ENCODE data around the gene IFT25.

IFT25 gene

DNA sequence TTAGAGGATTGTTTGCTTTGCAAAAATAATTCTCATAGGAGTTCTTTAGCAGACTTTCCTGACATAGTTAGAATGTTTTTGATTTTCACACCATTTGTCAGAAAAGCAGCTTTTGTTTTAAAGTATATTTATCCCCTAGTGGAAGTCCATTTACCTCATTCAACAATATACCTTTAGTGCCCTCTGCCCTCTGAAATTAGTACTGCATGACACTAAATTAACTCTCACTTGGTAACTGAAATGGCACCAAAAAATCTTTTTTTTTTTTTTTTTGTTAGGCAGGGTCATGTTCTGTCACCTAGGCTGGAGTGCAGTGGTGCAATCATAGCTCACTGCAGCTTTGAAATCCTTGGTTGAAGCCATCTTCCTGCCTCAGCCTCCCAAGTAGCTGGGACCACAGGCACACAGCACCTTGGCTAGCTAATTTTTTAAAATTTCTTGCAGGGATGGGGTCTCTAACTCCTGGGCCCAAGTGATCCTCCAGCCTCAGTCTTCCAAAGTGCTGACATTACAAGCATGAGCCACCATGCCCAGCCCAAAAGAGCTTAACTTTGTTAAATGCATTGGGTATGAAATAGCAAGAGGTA lies 14.3 kb upstream of the IFT25 start:
- Histone ChIP-seq H3K36me3 (ENCODE audit: control insufficient read depth in 1 of 2, insufficient read depth in 2 of 2, low read length in 2 of 2) (peaks cover 19 to 47% of the 10 kb centered on the region in 2 donors), H3K4me1 (ENCODE audit: control insufficient read depth in 1 of 2, insufficient read depth in 2 of 2, low read length in 2 of 2) (peaks cover 0 to 17% of the 10 kb centered on the region in 2 donors), H3K27me3 (ENCODE audit: control insufficient read depth in 1 of 2, insufficient read depth in 2 of 2, low read length in 2 of 2) (no peaks in the 10 kb centered on the region), H3K4me3 (ENCODE audit: low read depth in 1 of 2, low read length in 2 of 2) (no peak overlapping the region), H3K9me3 (ENCODE audit: control insufficient read depth in 1 of 2, low read length in 2 of 2) (no peaks in the 10 kb centered on the region), H3K27ac (ENCODE audit: low read depth, low read length) (no peak overlapping the region), H3K9ac (ENCODE audit: low read depth in 1 of 2, low read length in 2 of 2) (no peak overlapping the region)

DNA sequence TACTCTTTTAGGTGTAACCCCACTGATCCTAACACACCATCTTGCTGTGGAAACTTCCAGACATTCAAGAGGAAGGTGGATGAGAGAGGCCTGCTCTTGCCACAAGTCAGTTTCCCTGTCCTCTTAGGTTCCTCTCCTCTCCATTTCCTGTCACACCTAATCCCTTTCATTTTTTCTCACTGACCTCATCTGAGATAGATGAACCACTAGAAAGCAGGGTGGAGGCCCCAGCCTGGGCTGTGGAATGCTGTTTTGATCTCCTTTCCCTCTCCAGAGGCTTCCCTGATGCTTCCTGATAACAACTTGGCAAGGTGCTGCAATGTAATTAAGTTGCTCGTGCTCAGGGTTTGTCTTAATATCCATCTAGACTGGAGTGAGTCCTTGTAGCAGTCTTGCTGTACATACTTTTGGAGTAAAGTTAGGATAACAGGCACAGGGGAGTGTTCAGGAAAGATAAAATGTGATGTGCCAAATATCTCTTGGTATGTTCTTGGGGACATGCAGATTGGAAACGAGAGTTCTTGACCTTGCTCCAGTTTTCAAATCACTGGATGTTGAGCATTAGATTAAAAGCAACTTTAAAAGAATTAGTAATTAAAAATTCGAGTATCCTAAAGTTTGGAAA lies 11.8 kb upstream of the IFT25 start:
- Histone ChIP-seq H3K36me3 (ENCODE audit: control insufficient read depth in 1 of 2, insufficient read depth in 2 of 2, low read length in 2 of 2) (peaks cover 18 to 36% of the 10 kb centered on the region in 2 donors), H3K27ac (ENCODE audit: low read depth, low read length) (no peak overlapping the region), H3K27me3 (ENCODE audit: control insufficient read depth in 1 of 2, insufficient read depth in 2 of 2, low read length in 2 of 2) (no peaks in the 10 kb centered on the region), H3K4me3 (ENCODE audit: low read depth in 1 of 2, low read length in 2 of 2) (no peak overlapping the region), H3K9ac (ENCODE audit: low read depth in 1 of 2, low read length in 2 of 2) (no peak overlapping the region), H3K4me1 (ENCODE audit: control insufficient read depth in 1 of 2, insufficient read depth in 2 of 2, low read length in 2 of 2) (peaks cover 0 to 17% of the 10 kb centered on the region in 2 donors), H3K9me3 (ENCODE audit: control insufficient read depth in 1 of 2, low read length in 2 of 2) (no peaks in the 10 kb centered on the region)

DNA sequence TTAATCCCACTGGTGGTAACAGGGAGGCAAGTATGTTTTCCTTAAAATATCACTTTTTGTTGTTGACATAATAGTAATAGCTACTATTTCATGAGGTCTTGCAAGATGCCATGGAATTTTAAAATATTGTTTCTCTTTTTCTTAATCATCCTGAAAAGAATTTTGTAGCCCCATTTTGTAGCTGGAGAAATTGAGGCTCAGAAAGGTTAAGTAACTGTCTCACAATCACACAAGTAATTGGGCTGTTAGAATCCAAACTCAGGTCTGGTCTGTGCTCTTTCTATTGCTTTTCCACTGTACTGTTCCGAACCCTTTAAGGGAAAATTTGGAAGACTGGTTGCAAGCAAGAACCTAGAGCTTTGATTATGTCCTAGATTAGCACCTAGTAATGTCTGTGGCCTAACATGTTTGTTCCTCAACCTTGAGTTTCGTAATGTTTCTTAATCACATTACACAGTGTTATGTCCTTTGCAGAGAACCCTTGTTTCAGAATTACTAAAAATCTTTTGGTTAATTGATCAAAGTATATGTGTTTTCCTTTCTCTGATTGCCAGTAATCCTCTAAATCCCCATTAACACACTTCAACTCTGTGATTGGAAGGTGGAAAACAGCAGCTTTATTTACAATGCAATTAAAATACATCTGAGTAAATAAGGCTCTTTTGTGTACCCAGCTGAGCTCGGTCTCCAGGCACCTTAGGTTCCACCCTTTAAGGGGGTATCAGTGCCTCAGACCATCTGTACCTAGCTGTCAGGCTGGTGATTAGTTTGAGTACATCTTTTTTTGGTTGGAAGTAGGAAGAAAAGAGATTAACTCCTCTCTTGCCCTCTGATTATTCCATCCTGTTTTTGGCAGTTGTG lies 11.0 kb upstream of the IFT25 start:
- no peaks in the 10 kb centered on the region for H3K9me3 ChIP-seq (ENCODE audit: control insufficient read depth in 1 of 2, low read length in 2 of 2)
- H3K4me3 ChIP-seq (ENCODE audit: low read depth in 1 of 2, low read length in 2 of 2): no peak overlapping the region
- H3K36me3 ChIP-seq (ENCODE audit: control insufficient read depth in 1 of 2, insufficient read depth in 2 of 2, low read length in 2 of 2): peaks cover 19 to 37% of the 10 kb centered on the region in 2 donors
- H3K9ac ChIP-seq (ENCODE audit: low read depth in 1 of 2, low read length in 2 of 2): no peak overlapping the region
- H3K4me1 ChIP-seq (ENCODE audit: control insufficient read depth in 1 of 2, insufficient read depth in 2 of 2, low read length in 2 of 2): peaks cover 0 to 17% of the 10 kb centered on the region in 2 donors
- H3K27ac ChIP-seq (ENCODE audit: low read depth, low read length): no peak overlapping the region
- no peaks in the 10 kb centered on the region for H3K27me3 ChIP-seq (ENCODE audit: control insufficient read depth in 1 of 2, insufficient read depth in 2 of 2, low read length in 2 of 2)

DNA sequence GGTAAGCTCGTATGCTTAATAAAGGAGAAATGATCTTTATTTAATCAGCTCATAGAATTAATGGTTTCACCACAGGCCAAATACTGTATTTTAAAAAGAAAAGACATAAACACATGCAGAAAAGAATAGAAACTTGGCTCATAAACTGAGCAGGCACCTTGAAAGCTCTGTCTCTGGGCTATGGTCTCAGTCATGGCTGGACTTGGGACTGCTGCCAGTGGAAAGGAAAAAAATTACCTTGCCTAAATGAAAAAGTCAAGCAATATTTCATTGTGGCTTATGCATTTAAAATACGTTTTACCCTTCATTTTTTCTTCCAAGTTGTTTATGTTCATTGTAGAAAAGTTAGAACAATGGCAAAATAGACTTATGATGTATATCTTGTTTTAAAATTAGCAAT lies 8.6 kb upstream of the IFT25 start:
- Histone ChIP-seq H3K4me3 (ENCODE audit: low read depth in 1 of 2, low read length in 2 of 2) (no peak overlapping the region), H3K9me3 (ENCODE audit: control insufficient read depth in 1 of 2, low read length in 2 of 2) (no peaks in the 10 kb centered on the region), H3K27ac (ENCODE audit: low read depth, low read length) (no peak overlapping the region), H3K36me3 (ENCODE audit: control insufficient read depth in 1 of 2, insufficient read depth in 2 of 2, low read length in 2 of 2) (peaks cover 14 to 28% of the 10 kb centered on the region in 2 donors), H3K9ac (ENCODE audit: low read depth in 1 of 2, low read length in 2 of 2) (no peak overlapping the region), H3K4me1 (ENCODE audit: control insufficient read depth in 1 of 2, insufficient read depth in 2 of 2, low read length in 2 of 2) (peaks cover 0 to 17% of the 10 kb centered on the region in 2 donors), H3K27me3 (ENCODE audit: control insufficient read depth in 1 of 2, insufficient read depth in 2 of 2, low read length in 2 of 2) (no peaks in the 10 kb centered on the region)

DNA sequence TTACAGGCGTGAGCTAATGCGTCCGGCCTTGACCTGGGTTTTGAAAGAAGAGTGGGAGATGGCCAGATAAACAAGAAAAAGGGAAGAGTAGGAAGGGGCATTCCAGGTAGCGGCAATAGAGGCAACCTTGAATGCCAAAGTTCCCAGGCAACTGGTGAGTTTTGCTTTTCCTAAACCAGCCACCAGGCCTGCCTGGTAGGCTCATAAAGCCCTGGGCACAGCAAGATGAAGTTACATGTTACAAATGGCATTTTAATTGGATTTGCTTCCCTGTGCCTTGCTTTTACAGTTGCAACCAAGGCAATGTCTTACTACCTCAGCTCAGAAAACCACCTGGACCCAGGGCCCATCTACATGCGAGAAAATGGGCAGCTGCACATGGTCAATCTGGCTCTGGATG lies 6.2 kb upstream of the IFT25 start:
- no peaks in the 10 kb centered on the region for H3K9me3 ChIP-seq (ENCODE audit: control insufficient read depth in 1 of 2, low read length in 2 of 2)
- no peaks in the 10 kb centered on the region for H3K27me3 ChIP-seq (ENCODE audit: control insufficient read depth in 1 of 2, insufficient read depth in 2 of 2, low read length in 2 of 2)
- no peak overlapping the region for H3K4me3 ChIP-seq (ENCODE audit: low read depth in 1 of 2, low read length in 2 of 2)
- peaks cover 9 to 17% of the 10 kb centered on the region in 2 donors for H3K4me1 ChIP-seq (ENCODE audit: control insufficient read depth in 1 of 2, insufficient read depth in 2 of 2, low read length in 2 of 2)
- peaks cover 14 to 15% of the 10 kb centered on the region in 2 donors for H3K36me3 ChIP-seq (ENCODE audit: control insufficient read depth in 1 of 2, insufficient read depth in 2 of 2, low read length in 2 of 2)
- H3K27ac ChIP-seq (ENCODE audit: low read depth, low read length): no peak overlapping the region
- no peak overlapping the region for H3K9ac ChIP-seq (ENCODE audit: low read depth in 1 of 2, low read length in 2 of 2)

DNA sequence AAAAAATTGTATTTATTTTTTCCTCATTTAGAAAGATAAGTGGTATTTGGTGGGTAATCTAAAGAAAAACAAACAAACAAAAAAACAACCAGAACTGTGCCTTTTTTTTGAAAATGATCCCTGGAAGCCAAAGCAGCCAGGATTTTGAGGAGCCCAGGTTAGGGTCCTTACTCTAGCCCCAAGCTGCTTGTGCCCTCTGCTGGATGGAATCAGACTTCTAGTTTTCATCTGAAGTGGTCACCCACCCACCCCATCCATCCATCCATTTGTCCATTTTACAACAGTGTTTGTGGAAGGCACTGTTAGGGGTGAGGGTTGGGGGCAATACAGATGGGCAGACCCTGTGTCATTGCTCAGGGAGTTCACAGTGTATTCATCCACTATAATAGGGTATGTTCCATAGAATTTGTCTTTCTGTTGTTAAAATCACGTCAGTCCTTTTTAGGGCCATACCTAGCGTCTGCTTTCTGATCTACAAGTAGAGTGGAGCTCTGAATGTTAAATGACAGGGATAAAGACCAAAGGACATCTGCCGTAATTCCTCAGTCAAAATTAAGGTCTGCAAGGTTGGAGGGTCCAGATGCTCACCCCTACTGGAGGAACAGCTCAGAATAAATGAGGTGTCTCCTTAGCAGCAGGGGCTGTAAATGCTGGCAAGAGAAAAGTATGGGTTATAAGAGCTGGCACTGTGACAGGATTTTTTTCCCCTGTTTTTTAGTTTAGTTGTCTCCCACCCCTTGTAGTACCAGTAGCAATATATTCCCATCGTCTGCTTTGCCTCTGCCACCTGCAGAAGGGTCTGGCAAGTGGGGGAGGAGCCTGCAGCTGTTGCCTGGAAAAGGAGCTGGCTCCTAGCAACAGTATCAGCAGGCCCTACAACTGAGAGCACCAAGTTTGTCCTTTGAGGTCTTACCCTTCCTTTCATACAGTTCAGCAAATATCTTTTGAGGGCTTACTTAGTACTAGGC lies 3.8 kb upstream of the IFT25 start:
- H3K27me3 ChIP-seq (ENCODE audit: control insufficient read depth in 1 of 2, insufficient read depth in 2 of 2, low read length in 2 of 2): no peaks in the 10 kb centered on the region
- peaks cover 13 to 15% of the 10 kb centered on the region in 2 donors for H3K36me3 ChIP-seq (ENCODE audit: control insufficient read depth in 1 of 2, insufficient read depth in 2 of 2, low read length in 2 of 2)
- H3K27ac ChIP-seq (ENCODE audit: low read depth, low read length): no peak overlapping the region
- no peak overlapping the region for H3K9ac ChIP-seq (ENCODE audit: low read depth in 1 of 2, low read length in 2 of 2)
- no peaks in the 10 kb centered on the region for H3K9me3 ChIP-seq (ENCODE audit: control insufficient read depth in 1 of 2, low read length in 2 of 2)
- H3K4me3 ChIP-seq (ENCODE audit: low read depth in 1 of 2, low read length in 2 of 2): no peak overlapping the region
- peaks cover 13 to 16% of the 10 kb centered on the region in 2 donors for H3K4me1 ChIP-seq (ENCODE audit: control insufficient read depth in 1 of 2, insufficient read depth in 2 of 2, low read length in 2 of 2)

DNA sequence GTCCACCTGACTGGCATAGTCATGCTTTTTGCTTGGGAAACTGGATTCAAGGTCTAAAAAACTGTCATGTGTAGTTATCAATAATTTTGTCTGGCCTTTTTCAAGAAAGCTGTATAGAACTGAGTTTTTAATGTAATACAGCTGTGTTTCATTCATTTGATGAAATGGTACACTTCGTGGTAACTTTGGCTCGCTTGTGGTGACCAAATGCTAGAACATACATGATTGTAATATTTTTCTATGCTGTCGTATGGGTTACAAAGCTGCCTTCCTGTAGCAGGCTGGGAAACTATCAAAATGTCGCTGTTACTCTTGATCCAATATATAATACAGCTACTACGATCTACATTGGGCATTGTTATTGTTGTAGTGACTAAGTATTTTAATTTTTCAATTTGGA lies 2.8 kb upstream of the IFT25 start:
- H3K9ac ChIP-seq (ENCODE audit: low read depth in 1 of 2, low read length in 2 of 2): no peak overlapping the region
- H3K4me1 ChIP-seq (ENCODE audit: control insufficient read depth in 1 of 2, insufficient read depth in 2 of 2, low read length in 2 of 2): peaks cover 13 to 16% of the 10 kb centered on the region in 2 donors
- no peaks in the 10 kb centered on the region for H3K9me3 ChIP-seq (ENCODE audit: control insufficient read depth in 1 of 2, low read length in 2 of 2)
- no peak overlapping the region for H3K27ac ChIP-seq (ENCODE audit: low read depth, low read length)
- peaks cover 8 to 15% of the 10 kb centered on the region in 2 donors for H3K36me3 ChIP-seq (ENCODE audit: control insufficient read depth in 1 of 2, insufficient read depth in 2 of 2, low read length in 2 of 2)
- no peaks in the 10 kb centered on the region for H3K27me3 ChIP-seq (ENCODE audit: control insufficient read depth in 1 of 2, insufficient read depth in 2 of 2, low read length in 2 of 2)
- H3K4me3 ChIP-seq (ENCODE audit: low read depth in 1 of 2, low read length in 2 of 2): no peak overlapping the region

DNA sequence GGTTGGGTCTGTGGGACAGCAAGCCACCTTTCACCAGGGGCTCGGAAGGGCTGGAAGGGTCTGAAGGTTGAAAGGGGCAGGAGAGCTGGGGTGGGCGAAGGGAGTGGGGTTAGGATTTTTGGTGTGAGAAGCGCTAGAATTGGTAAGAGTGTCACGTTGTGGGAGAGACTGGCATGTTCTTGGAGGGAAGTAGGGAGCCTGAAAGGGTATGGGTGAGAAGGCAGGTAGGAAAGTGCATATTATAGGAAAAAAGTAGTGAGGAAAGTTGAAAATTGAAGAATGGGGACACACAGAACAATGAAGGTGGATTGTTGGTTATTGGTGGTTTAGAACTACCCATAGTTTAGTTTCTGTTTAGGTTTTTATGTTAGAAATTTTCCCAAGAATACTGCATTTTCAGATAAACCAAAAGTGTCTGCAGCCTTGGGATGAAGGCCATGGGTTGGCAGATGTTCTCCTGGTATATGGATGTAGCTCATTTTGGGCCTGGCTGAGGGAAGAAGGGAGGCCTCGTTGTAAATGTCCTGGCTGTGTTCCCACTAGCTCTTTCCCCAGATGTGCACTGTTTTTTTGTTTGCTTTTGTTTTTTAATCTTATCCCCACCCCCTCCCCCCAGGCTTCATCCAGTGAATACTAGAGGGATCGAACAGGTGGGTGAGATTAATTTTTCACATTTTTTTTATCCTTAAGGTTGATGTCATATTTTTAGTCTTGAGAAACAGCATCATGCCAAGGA lies 1.8 kb upstream of the IFT25 start:
- Histone ChIP-seq H3K27me3 (ENCODE audit: control insufficient read depth in 1 of 2, insufficient read depth in 2 of 2, low read length in 2 of 2) (no peaks in the 10 kb centered on the region), H3K9ac (ENCODE audit: low read depth in 1 of 2, low read length in 2 of 2) (peak overlapping the region; percentile 55 to 77), H3K27ac (ENCODE audit: low read depth, low read length) (no peak overlapping the region), H3K4me3 (ENCODE audit: low read depth in 1 of 2, low read length in 2 of 2) (peak overlapping the region; percentile 74 to 75), H3K9me3 (ENCODE audit: control insufficient read depth in 1 of 2, low read length in 2 of 2) (no peaks in the 10 kb centered on the region), H3K4me1 (ENCODE audit: control insufficient read depth in 1 of 2, insufficient read depth in 2 of 2, low read length in 2 of 2) (peaks cover 13 to 16% of the 10 kb centered on the region in 2 donors), H3K36me3 (ENCODE audit: control insufficient read depth in 1 of 2, insufficient read depth in 2 of 2, low read length in 2 of 2) (peaks cover 4 to 7% of the 10 kb centered on the region in 2 donors)

All from duodenal mucosa (tissue), 2 donors.